Measurements from ENCODE around the gene SNX9.
"Not testable (repeated sequence)": the region's sequence is repeated elsewhere in the genome, so short reads cannot be mapped to it uniquely, and the experiment has no call there.

Gene SNX9

GRCh38 chr6:157911278-157911677 lies 88.2 kb downstream of the SNX9 start:
- in situ Hi-C loops (cut with HindIII; ENCODE audit: low sequenced_read_pairs): no loop called here

DNA sequence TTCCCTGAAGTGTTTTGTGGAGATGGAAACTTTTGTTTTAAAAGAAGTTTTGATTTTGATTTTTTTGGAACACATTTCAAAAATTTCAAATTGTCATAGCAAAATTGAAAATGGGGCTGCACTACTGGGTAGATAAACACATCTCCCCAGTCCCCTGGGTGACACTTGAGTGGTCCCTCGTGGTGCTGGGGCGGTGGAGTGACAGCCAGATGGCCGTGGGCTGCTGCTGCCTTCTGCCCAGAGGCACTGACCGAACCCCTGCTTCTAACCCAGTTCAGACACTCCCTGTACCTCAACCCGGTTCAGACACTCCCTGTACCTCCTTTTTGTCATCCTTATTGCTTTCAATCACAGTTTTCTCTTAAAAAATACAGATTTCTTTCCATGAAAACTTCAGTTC lies 88.7 kb downstream of the SNX9 start:
- in situ Hi-C loops (cut with HindIII; ENCODE audit: low sequenced_read_pairs): no loop called here

- in situ Hi-C loops (cut with HindIII; ENCODE audit: low sequenced_read_pairs): no loop called here
Observed at GRCh38 chr6:157912326-157912725, 89.3 kb downstream of the SNX9 start.

DNA sequence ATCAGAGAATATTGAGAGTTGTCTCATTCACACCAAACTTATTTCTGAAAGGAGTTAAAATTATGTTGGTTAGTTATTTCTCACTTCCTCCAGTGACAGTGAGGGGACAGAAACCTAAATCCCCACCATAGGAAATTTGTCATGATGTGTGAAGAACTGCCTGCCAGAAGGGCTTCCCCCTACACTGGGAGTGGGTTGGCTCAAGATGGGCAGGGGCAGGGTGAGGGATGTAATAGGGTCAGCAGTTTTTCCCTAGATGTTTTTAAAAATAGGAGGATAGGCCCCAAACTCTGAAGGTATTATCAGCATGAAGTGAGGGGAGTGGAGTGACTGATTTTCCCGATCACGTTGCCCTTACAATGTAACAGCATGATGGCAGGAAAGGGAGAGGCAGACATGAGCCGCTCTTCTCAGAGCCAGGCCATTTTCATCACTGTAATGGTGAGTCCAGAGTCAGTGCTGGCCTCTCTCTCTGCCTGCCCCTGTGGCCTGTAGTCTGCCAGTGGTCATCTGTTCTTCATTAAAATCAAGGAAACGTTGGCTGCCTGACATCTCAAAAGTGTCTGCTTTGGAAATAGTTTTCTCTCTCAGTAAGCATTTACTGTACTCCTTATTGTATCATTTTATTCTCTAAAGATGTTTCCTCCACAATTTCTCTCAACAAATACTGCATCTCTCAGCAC lies 98.8 kb downstream of the SNX9 start:
- in situ Hi-C loops (cut with HindIII; ENCODE audit: low sequenced_read_pairs): no loop called here

DNA sequence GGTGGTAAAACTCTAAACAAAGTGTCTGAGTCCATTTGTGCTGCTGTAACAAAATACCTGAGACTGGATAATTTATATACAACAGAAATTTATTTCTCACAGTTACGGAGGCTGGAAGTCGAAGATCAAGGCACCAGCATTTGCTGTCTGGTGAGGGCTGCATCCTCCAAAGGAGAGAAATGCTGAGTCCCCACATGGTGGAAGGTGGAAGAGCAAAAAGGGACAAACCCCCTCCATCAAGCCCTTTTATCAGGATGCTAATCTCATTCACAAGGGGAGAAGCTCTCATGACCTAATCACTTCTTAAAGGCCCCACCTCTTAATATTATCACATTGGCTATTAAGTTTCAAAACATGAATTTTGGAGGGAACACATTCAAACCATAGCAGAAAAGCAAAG lies 102.7 kb downstream of the SNX9 start:
- in situ Hi-C loops (cut with HindIII; ENCODE audit: low sequenced_read_pairs): no loop called here

GRCh38 chr6:157927011-157927410 lies 104.0 kb downstream of the SNX9 start:
- in situ Hi-C loops (cut with HindIII; ENCODE audit: low sequenced_read_pairs): no loop called here

DNA sequence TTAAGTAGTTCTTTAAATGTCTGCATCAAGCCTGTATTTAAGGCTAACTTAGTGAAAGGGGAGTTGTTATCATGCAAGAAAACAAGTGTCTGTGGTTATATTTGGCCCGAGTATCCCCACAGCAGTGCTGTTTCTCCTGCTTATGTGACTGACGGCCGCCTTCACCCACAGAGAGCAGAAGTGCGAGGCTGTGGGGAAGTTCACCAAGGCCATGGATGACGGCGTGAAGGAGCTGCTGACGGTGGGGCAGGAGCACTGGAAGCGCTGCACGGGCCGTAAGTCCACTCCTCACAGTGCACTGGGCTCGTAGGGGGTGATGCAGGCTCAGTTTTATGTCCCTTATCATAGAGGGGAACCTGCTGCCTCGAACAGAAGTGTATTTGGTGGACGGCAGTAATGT lies 105.4 kb downstream of the SNX9 start:
- in situ Hi-C loops (cut with HindIII; ENCODE audit: low sequenced_read_pairs): no loop called here

GRCh38 chr6:157929076-157929475 lies 106.0 kb downstream of the SNX9 start:
- in situ Hi-C loops (cut with HindIII; ENCODE audit: low sequenced_read_pairs): no loop called here

DNA sequence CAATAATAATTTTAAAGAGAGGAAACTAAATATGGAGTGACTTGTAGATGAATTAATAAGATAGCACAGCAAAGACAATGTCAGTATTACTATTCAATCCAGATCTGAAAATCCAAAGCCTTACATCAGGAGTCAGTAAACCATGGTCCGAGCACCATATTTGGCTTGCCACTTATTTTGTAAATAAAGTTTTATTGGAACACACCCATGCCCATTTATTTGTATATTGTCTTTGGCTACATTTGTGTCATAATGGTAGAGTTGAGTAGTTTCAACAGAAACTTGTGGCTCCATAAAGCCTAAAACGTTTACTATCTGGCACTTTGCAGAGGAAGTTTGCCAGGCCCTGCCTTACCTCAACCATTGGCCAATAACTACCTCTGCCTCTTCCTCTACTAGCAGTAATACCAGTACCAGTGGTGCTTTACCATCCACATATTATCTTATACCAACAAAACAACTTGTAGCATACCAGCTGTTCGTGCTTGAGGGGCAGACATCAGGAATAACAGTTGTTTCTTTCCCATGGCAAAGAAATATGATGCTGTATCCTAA lies 106.8 kb downstream of the SNX9 start:
- in situ Hi-C loops (cut with HindIII; ENCODE audit: low sequenced_read_pairs): no loop called here

DNA sequence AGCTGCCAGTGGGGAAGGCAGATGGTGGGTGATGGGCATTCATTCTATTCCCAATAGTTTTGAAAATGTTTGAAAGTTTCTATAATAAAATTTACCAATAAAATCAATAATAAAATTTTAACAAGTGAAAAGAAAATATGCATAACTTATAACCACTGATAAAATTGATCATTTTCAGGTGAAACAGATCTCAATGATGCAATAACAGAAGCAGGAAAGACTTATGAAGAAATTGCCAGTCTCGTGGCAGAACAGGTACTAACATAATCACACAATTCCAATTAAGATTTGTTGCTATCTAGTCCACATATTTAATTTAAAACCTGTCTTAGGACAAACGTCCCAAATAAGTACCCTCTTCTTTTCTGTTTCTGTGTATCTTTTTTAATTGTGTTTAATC lies 112.7 kb downstream of the SNX9 start:
- in situ Hi-C loops (cut with HindIII; ENCODE audit: low sequenced_read_pairs): no loop called here

- in situ Hi-C loops (cut with HindIII; ENCODE audit: low sequenced_read_pairs): no loop called here
Observed at GRCh38 chr6:157937318-157937717, 114.3 kb downstream of the SNX9 start.

DNA sequence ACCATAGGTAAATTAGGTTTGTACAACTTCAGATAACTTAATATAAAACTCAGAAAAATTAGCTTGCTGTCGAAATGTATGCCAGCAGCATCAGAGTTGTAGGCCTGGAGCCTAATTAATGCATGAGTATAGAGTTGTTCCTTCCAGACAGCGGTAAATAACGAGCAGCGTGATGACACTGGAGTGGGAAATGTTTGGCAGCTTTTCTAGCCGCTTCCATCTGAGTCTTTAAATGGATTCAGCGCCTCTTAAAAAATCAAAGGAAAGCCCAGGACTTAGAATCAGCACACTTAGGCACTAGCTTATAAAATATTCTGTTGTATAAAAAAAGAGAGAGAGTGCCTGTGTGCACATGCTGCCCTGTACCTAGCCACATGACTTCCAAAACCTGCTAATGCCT lies 114.9 kb downstream of the SNX9 start:
- in situ Hi-C loops (cut with HindIII; ENCODE audit: low sequenced_read_pairs): no loop called here

DNA sequence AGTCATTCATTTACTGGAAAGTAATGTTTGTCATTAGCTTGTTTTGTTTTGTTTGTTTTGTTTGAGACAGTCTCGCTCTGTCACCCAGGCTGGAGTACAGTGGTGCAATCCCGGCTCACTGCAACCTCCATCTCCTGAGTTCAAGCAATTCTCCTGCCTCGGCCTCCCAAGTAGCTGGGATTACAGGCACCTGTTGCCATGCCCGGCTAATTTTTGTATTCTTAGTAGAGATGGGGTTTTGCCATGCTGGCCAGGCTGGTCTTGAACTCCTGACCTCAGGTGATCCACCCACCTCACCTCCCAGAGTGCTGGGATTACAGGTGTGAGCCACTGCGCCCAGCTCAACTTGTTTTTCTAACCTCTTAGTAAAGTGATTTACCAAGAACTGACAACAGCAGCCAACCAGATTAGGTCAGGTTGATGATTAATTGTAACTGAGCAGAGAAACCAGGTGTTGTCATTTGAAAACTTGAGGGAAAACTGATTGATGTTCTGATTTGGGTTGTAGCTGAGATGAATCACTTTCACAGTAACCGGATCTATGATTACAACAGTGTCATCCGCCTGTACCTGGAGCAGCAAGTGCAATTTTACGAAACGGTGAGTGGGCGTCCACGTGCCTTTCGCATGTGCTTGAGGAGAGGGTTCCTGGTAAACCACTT lies 117.5 kb downstream of the SNX9 start:
- in situ Hi-C loops (cut with HindIII; ENCODE audit: low sequenced_read_pairs): not testable (repeated sequence)

- in situ Hi-C loops (cut with HindIII; ENCODE audit: low sequenced_read_pairs): no loop called here
Observed at GRCh38 chr6:157941101-157941863, 118.2 kb downstream of the SNX9 start.

- in situ Hi-C loops (cut with HindIII; ENCODE audit: low sequenced_read_pairs): no loop called here
Observed at GRCh38 chr6:157942351-157942750, 119.3 kb downstream of the SNX9 start.

DNA sequence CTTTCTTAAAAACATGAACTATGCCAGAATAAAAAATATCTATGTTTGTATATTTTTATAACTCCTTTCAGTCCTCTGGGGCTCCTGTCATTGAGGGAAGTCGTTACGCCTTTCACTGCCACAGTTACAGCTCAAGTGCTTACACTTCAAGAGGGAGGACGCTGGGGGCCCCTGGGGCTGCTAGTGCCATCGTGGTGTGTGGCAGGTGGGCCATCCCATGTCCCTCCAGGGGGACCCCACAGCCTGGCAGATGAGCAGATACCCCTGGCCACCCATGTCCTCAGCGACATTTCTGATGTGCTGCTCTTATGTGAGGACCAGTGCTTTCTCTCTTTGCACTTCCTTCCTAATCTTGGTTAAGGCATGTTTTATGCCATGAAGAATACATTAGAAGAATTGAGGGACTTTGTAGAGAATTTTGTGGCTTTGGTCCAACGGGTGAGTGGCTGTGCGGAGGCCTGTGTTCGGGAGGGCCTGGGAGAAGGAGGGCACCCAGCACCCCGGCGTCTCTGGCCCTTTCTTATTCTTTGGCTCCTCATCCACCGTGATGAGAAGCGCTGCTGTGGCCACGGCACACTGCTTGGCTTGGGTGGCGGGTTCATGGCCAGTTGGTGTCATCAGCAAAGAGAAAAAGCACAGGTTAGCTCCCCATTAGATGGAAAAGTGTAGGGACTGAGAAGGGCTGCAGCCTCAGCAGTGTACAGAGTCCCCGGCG lies 120.4 kb downstream of the SNX9 start:
- in situ Hi-C loops (cut with HindIII; ENCODE audit: low sequenced_read_pairs): no loop called here

- in situ Hi-C loops (cut with HindIII; ENCODE audit: low sequenced_read_pairs): no loop called here
Observed at GRCh38 chr6:157943964-157944283, 120.9 kb downstream of the SNX9 start.

GRCh38 chr6:157944983-157945931 lies 122.2 kb downstream of the SNX9 start:
- in situ Hi-C loops (cut with HindIII; ENCODE audit: low sequenced_read_pairs): no loop called here

- in situ Hi-C loops (cut with HindIII; ENCODE audit: low sequenced_read_pairs): no loop called here
Observed at GRCh38 chr6:157946053-157946617, 123.1 kb downstream of the SNX9 start.
